ENCODE data around the gene APOBEC2. TPM values are rescaled to one million over a fixed set of nuclear protein-coding genes. Genes with fewer than 3 reads are reported as not detected.
A peak's percentile ranks its signal among the peaks of the same experiment; 100 is the strongest.

APOBEC2 gene
- total RNA-seq, 1 experiment from 2014 or later = 7.0 TPM

- no peak overlapping the region for H3K4me3 ChIP-seq
- H3K36me3 ChIP-seq = peaks cover 23% of the 10 kb centered on the region
- no peak overlapping the region for H3K27ac ChIP-seq
- no peak for DNase-seq
- peaks cover 4% of the 10 kb centered on the region; the same call in 1 of the 2 replicates for H3K4me1 ChIP-seq
- H3K9me3 ChIP-seq (replicated peaks) = no peaks in the 10 kb centered on the region
- no peaks in the 10 kb centered on the region for H3K27me3 ChIP-seq
These were observed 24.5 kb downstream of the APOBEC2 start for GRCh38 chr6:41077536-41077935.

- no peak for DNase-seq
- Histone ChIP-seq H3K4me1 (peaks cover 4% of the 10 kb centered on the region; the same call in 1 of the 2 replicates), H3K9me3 (replicated peaks) (no peaks in the 10 kb centered on the region), H3K27ac (no peak overlapping the region), H3K36me3 (peaks cover 25% of the 10 kb centered on the region), H3K4me3 (no peak overlapping the region), H3K27me3 (no peaks in the 10 kb centered on the region)
These were observed 25.1 kb downstream of the APOBEC2 start for GRCh38 chr6:41078101-41078500.

- Histone ChIP-seq H3K4me1 (peaks cover 4% of the 10 kb centered on the region; the same call in 1 of the 2 replicates), H3K27me3 (no peaks in the 10 kb centered on the region), H3K36me3 (peaks cover 32% of the 10 kb centered on the region), H3K4me3 (no peak overlapping the region), H3K27ac (no peak overlapping the region), H3K9me3 (replicated peaks) (no peaks in the 10 kb centered on the region)
- no peak for DNase-seq
These were observed 26.1 kb downstream of the APOBEC2 start for GRCh38 chr6:41079080-41079479.

GRCh38 chr6:41080621-41081020, 27.6 kb downstream of the APOBEC2 start:
- Histone ChIP-seq H3K4me1 (no peaks in the 10 kb centered on the region), H3K4me3 (no peak overlapping the region), H3K27me3 (no peaks in the 10 kb centered on the region), H3K9me3 (replicated peaks) (no peaks in the 10 kb centered on the region), H3K36me3 (peaks cover 39% of the 10 kb centered on the region), H3K27ac (no peak overlapping the region)
- DNase-seq = no peak

GRCh38 chr6:41083072-41083471, 30.1 kb downstream of the APOBEC2 start:
- H3K36me3 ChIP-seq = peaks cover 62% of the 10 kb centered on the region

GRCh38 chr6:41085182-41085581, 32.2 kb downstream of the APOBEC2 start:
- no peak for DNase-seq
- Histone ChIP-seq H3K27me3 (no peaks in the 10 kb centered on the region), H3K9me3 (replicated peaks) (no peaks in the 10 kb centered on the region), H3K36me3 (peaks cover 55% of the 10 kb centered on the region), H3K4me1 (no peaks in the 10 kb centered on the region), H3K4me3 (no peak overlapping the region), H3K27ac (no peak overlapping the region)

More at GRCh38 chr6:41083072-41083471, 30.1 kb downstream of the APOBEC2 start:
- Histone ChIP-seq H3K27ac (no peak overlapping the region), H3K4me3 (no peak overlapping the region), H3K4me1 (no peaks in the 10 kb centered on the region), H3K9me3 (replicated peaks) (no peaks in the 10 kb centered on the region), H3K27me3 (no peaks in the 10 kb centered on the region)
- DNase-seq = no peak

GRCh38 chr6:41088451-41088850, 35.4 kb downstream of the APOBEC2 start:
- Histone ChIP-seq H3K4me3 (no peak overlapping the region), H3K4me1 (no peaks in the 10 kb centered on the region), H3K27ac (no peak overlapping the region), H3K9me3 (replicated peaks) (no peaks in the 10 kb centered on the region), H3K27me3 (no peaks in the 10 kb centered on the region), H3K36me3 (peaks cover 64% of the 10 kb centered on the region)
- DNase-seq = no peak

- no peak overlapping the region for H3K27ac ChIP-seq
- no peak overlapping the region for H3K4me3 ChIP-seq
- no peaks in the 10 kb centered on the region for H3K4me1 ChIP-seq
- peaks cover 73% of the 10 kb centered on the region for H3K36me3 ChIP-seq
- no peaks in the 10 kb centered on the region for H3K9me3 ChIP-seq (replicated peaks)
- H3K27me3 ChIP-seq = no peaks in the 10 kb centered on the region
- no peak for DNase-seq
These were observed 38.1 kb downstream of the APOBEC2 start for GRCh38 chr6:41090841-41091761.

GRCh38 chr6:41092421-41093140, 39.6 kb downstream of the APOBEC2 start:
- DNase-seq = peak in 1 of 2 experiments; percentile 29
- peaks cover 73% of the 10 kb centered on the region for H3K36me3 ChIP-seq
- H3K9me3 ChIP-seq (replicated peaks) = no peaks in the 10 kb centered on the region
- no peak overlapping the region for H3K27ac ChIP-seq
- H3K4me3 ChIP-seq = no peak overlapping the region
- H3K27me3 ChIP-seq = no peaks in the 10 kb centered on the region
- H3K4me1 ChIP-seq = peaks cover 4% of the 10 kb centered on the region; the same call in 1 of the 2 replicates

- no peaks in the 10 kb centered on the region for H3K9me3 ChIP-seq (replicated peaks)
- DNase-seq = no peak
- peaks cover 81% of the 10 kb centered on the region for H3K36me3 ChIP-seq
- H3K27me3 ChIP-seq = no peaks in the 10 kb centered on the region
- H3K4me1 ChIP-seq = peaks cover 10% of the 10 kb centered on the region
- no peak overlapping the region for H3K4me3 ChIP-seq
- no peak overlapping the region for H3K27ac ChIP-seq
These were observed 40.7 kb downstream of the APOBEC2 start for GRCh38 chr6:41093729-41094128.

GRCh38 chr6:41097467-41098090, 44.6 kb downstream of the APOBEC2 start:
- H3K36me3 ChIP-seq = peaks cover 79% of the 10 kb centered on the region
- H3K27me3 ChIP-seq = no peaks in the 10 kb centered on the region
- no peaks in the 10 kb centered on the region for H3K9me3 ChIP-seq (replicated peaks)
- no peak overlapping the region for H3K4me3 ChIP-seq
- H3K27ac ChIP-seq = no peak overlapping the region
- H3K4me1 ChIP-seq = peaks cover 10% of the 10 kb centered on the region
- peak in 1 of 2 experiments; percentile 5 for DNase-seq

GRCh38 chr6:41098366-41098765, 45.4 kb downstream of the APOBEC2 start:
- Histone ChIP-seq H3K4me1 (peaks cover 10% of the 10 kb centered on the region), H3K4me3 (no peak overlapping the region), H3K36me3 (peaks cover 73% of the 10 kb centered on the region), H3K9me3 (replicated peaks) (no peaks in the 10 kb centered on the region), H3K27ac (no peak overlapping the region), H3K27me3 (no peaks in the 10 kb centered on the region)
- DNase-seq = no peak

GRCh38 chr6:41100871-41101287, 47.9 kb downstream of the APOBEC2 start:
- Histone ChIP-seq H3K27me3 (no peaks in the 10 kb centered on the region), H3K4me3 (no peak overlapping the region), H3K4me1 (peaks cover 10% of the 10 kb centered on the region), H3K36me3 (peaks cover 48% of the 10 kb centered on the region), H3K27ac (no peak overlapping the region), H3K9me3 (replicated peaks) (no peaks in the 10 kb centered on the region)
- DNase-seq = no peak

- no peaks in the 10 kb centered on the region for H3K9me3 ChIP-seq (replicated peaks)
- no peak overlapping the region for H3K4me3 ChIP-seq
These were observed 50.8 kb downstream of the APOBEC2 start for GRCh38 chr6:41103847-41104246.

GRCh38 chr6:41111017-41111416, 58.0 kb downstream of the APOBEC2 start:
- Histone ChIP-seq H3K9me3 (replicated peaks) (no peaks in the 10 kb centered on the region), H3K27me3 (no peaks in the 10 kb centered on the region), H3K4me1 (no peaks in the 10 kb centered on the region), H3K36me3 (no peaks in the 10 kb centered on the region), H3K4me3 (no peak overlapping the region), H3K27ac (no peak overlapping the region)
- no peak for DNase-seq

More at GRCh38 chr6:41103847-41104246, 50.8 kb downstream of the APOBEC2 start:
- Histone ChIP-seq H3K27ac (no peak overlapping the region), H3K4me1 (no peaks in the 10 kb centered on the region), H3K27me3 (no peaks in the 10 kb centered on the region), H3K36me3 (peaks cover 19% of the 10 kb centered on the region)
- DNase-seq = no peak

Measured in SJCRH30 (cell line).